ENCODE measurements around the gene PARP3. TPM values are rescaled to one million over a fixed set of nuclear protein-coding genes. Genes with fewer than 3 reads are reported as not detected.

Gene PARP3
- total RNA-seq, 1 experiment from 2014 or later: 17.5 TPM

DNA sequence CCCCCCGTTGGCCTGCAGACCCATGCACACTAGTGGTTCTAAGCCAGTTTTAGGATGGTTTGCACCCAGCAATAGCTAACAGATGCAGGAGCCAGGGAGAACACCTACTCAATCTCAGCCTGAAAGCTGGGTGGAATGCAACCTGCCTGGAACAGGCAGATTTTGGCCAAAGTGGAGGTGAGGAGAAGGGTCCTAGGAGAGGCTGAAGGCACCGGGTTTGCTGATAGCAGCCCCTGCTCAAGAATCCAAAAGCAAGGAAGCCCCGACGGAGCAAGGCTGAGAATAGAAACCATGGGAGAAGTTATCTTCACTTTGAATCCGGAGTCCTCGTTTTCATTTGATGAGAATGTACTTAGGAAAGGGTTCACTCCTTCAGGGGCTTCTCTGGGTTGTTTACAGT, 10.4 kb upstream of the PARP3 start:
- ATAC-seq (no peak), DNase-seq (ENCODE audit: low read depth, low spot score) (no peak)
- Histone ChIP-seq H3K9me2 (ENCODE audit: insufficient read depth) (no peaks in the 10 kb centered on the region), H3K27me3 (ENCODE audit: insufficient read depth, low read length) (no peaks in the 10 kb centered on the region), H2AFZ (ENCODE audit: low read depth, low read length, poor library complexity, severe bottlenecking) (no peak overlapping the region), H4K20me1 (ENCODE audit: insufficient read depth) (no peaks in the 10 kb centered on the region), H3K79me2 (ENCODE audit: insufficient read depth, low read length) (peaks cover 4% of the 10 kb centered on the region; the same call in 1 of the 2 replicates), H3K9ac (ENCODE audit: low read length) (no peak overlapping the region), H3K4me3 (replicated peaks in 1 of 2; ENCODE audit: low read depth in 1 of 2, low read length in 2 of 2) (no peak overlapping the region), H3K4me1 (ENCODE audit: control insufficient read depth in 1 of 2, insufficient read depth in 2 of 2, low read length in 2 of 2) (no peaks in the 10 kb centered on the region), H3K27ac (ENCODE audit: low read depth, low read length) (no peak overlapping the region), H3K4me2 (ENCODE audit: low read length) (no peak overlapping the region), H3K36me3 (ENCODE audit: control insufficient read depth in 1 of 2, insufficient read depth in 2 of 2, low read length in 2 of 2) (peaks cover 21 to 39% of the 10 kb centered on the region in 2 experiments; a peak in 3 of 4 replicates), H3K9me3 (ENCODE audit: control insufficient read depth in 1 of 2, insufficient read depth in 1 of 2, low read depth in 1 of 2, low read length in 2 of 2) (no peaks in the 10 kb centered on the region)
- TF ChIP-seq ZNF274 (IDR thresholded peaks at IDR 0.05; ENCODE audit: low read depth, low read length) (no peak), EZH2phosphoT487 (IDR thresholded peaks at IDR 0.05; ENCODE audit: borderline replicate concordance) (no peak), CBX3 (IDR thresholded peaks at IDR 0.05; ENCODE audit: low read depth) (no peak), JUND (IDR thresholded peaks at IDR 0.05) (no peak), ZFX (IDR thresholded peaks at IDR 0.05) (no peak), EGR1 (IDR thresholded peaks at IDR 0.05; ENCODE audit: low read depth) (no peak), RAD21 (IDR thresholded peaks at IDR 0.05; ENCODE audit: low read depth) (no peak), POLR2AphosphoS5 (IDR thresholded peaks at IDR 0.05; ENCODE audit: low read depth, low read length) (no peak), YY1 (IDR thresholded peaks at IDR 0.05; ENCODE audit: extremely low read depth, insufficient replicate concordance, low read depth, low read length) (no peak), CEBPB (IDR thresholded peaks at IDR 0.05; ENCODE audit: low read depth) (no peak), SRF (IDR thresholded peaks at IDR 0.05; ENCODE audit: low read depth) (no peak), SIN3A (IDR thresholded peaks at IDR 0.05; ENCODE audit: low read depth) (no peak), POLR2A (IDR thresholded peaks at IDR 0.05; ENCODE audit: borderline replicate concordance, extremely low read depth, insufficient read depth, insufficient read length) (no peak), TCF7L2 (IDR thresholded peaks at IDR 0.05; ENCODE audit: borderline replicate concordance, extremely low read depth, insufficient read depth, insufficient read length) (no peak)
- TF ChIP-seq, protein P1, sequence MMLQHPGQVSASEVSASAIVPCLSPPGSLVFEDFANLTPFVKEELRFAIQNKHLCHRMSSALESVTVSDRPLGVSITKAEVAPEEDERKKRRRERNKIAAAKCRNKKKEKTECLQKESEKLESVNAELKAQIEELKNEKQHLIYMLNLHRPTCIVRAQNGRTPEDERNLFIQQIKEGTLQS (IDR thresholded peaks at IDR 0.05): no peak
- TF ChIP-seq, protein P2, sequence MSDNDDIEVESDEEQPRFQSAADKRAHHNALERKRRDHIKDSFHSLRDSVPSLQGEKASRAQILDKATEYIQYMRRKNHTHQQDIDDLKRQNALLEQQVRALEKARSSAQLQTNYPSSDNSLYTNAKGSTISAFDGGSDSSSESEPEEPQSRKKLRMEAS (IDR thresholded peaks at IDR 0.05): no peak
- TF ChIP-seq, protein P3, sequence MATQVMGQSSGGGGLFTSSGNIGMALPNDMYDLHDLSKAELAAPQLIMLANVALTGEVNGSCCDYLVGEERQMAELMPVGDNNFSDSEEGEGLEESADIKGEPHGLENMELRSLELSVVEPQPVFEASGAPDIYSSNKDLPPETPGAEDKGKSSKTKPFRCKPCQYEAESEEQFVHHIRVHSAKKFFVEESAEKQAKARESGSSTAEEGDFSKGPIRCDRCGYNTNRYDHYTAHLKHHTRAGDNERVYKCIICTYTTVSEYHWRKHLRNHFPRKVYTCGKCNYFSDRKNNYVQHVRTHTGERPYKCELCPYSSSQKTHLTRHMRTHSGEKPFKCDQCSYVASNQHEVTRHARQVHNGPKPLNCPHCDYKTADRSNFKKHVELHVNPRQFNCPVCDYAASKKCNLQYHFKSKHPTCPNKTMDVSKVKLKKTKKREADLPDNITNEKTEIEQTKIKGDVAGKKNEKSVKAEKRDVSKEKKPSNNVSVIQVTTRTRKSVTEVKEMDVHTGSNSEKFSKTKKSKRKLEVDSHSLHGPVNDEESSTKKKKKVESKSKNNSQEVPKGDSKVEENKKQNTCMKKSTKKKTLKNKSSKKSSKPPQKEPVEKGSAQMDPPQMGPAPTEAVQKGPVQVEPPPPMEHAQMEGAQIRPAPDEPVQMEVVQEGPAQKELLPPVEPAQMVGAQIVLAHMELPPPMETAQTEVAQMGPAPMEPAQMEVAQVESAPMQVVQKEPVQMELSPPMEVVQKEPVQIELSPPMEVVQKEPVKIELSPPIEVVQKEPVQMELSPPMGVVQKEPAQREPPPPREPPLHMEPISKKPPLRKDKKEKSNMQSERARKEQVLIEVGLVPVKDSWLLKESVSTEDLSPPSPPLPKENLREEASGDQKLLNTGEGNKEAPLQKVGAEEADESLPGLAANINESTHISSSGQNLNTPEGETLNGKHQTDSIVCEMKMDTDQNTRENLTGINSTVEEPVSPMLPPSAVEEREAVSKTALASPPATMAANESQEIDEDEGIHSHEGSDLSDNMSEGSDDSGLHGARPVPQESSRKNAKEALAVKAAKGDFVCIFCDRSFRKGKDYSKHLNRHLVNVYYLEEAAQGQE (IDR thresholded peaks at IDR 0.05; ENCODE audit: low read depth): no peak
- CTCF ChIA-PET: interaction anchor here (1.1 kb wide), 1 partner anchor 10 kb away, joined by 6 read pairs; the partner anchor contains the start of gene RRP9
- BruUV-seq (replicated peaks): no TSS peak
- RAD21 ChIA-PET (ENCODE audit: low non-redundant PET in 1 of 2, low total read pairs in 2 of 2, uncharacterized antibody in 2 of 2, unreplicated experiment in 2 of 2): no interaction called here
- intact Hi-C loops (cut with micrococcal nuclease): no loop called here
- POLR2A ChIA-PET: interaction anchor here (0.7 to 1.8 kb wide), 2 partner anchors 10 to 50 kb away, joined by 3 to 4 read pairs; partner anchors contain the start of gene RRP9
